ACHN (cell line): ENCODE results near the gene MED22.

ENCODE experiments used
- DNase-seq: peaks from one replicate; pipeline ENCODE4 v3.0.0-alpha.2; 2015
- in situ Hi-C: cut with HindIII; loops from 2 replicates; pipeline ENCODE4 v1.10.0; 2017; ENCODE audit warnings: low sequenced_read_pairs, low pct_ligation_motif_present, low pct_unique_long_range_greater_than_20kb

The MED22 gene

GRCh38 chr9:133360400-133361393 is 12.8 kb upstream of the MED22 start:
- no peak for DNase-seq
- in situ Hi-C loops = no loop called here

GRCh38 chr9:133359399-133360175 is 11.7 kb upstream of the MED22 start:
- DNase-seq = no peak
- in situ Hi-C loops = no loop called here

DNA sequence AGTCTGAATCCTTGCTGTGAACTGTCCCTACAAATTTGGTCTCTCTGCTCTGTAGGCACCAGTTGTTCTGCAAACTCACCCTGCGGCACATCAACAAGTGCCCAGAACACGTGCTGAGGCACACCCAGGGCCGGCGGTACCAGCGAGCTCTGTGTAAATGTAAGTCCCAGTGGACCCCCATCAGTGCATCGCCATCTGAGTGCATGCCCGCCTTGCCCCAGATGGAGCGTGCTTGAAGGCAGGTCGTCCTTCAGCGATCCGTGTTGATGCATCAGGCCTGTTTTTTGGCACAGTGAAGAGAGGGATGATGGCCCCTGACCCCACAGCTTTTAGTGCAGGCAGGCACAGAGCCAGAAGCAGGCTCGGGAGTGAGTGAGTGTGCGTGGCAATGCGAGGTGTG is 9.7 kb upstream of the MED22 start:
- DNase-seq = no peak
- in situ Hi-C loops = no loop called here

DNA sequence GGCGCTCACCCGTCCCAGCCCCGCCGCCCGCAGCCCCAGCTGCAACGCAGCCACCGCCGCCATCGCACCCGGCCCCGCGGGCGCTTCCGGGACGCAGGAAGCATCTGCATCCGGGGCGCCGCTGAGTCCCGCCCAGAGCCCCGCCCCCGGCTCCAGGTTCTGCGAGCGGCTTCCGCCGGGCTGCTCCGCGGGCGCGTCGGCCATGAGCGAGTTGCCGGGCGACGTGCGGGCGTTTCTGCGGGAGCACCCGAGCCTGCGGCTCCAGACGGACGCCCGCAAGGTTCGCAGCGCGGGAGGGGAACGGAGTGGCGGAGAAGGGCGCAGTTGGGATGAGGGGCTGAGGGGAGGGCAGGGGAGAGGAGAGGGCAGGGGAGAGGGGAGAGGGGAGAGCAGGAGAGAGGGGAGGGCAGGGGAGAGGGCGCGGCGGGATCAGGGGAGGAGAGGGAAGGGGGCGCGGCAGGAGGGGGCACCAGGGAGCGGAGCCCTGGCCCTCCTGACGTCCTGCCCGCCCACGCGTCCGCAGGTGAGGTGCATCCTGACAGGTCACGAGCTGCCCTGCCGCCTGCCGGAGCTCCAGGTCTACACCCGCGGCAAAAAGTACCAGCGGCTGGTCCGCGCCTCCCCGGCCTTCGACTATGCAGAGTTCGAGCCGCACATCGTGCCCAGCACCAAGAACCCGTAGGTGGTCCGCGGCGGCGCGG is 8.6 kb upstream of the MED22 start, which contains the start of the genes SURF1 and SURF2:
TSS of gene SURF1 (minus strand) at position 97 of the 701 bp plus-strand sequence. CDS start at position 63, 34 bp downstream.
TSS of gene SURF2 (plus strand) at position 160 of the 701 bp plus-strand sequence. CDS start at position 203, 43 bp downstream.
- peak; percentile 81 for DNase-seq
- in situ Hi-C loops = no loop called here

GRCh38 chr9:133355881-133356357 is 8.0 kb upstream of the MED22 start:
- peak; percentile 11 for DNase-seq

DNA sequence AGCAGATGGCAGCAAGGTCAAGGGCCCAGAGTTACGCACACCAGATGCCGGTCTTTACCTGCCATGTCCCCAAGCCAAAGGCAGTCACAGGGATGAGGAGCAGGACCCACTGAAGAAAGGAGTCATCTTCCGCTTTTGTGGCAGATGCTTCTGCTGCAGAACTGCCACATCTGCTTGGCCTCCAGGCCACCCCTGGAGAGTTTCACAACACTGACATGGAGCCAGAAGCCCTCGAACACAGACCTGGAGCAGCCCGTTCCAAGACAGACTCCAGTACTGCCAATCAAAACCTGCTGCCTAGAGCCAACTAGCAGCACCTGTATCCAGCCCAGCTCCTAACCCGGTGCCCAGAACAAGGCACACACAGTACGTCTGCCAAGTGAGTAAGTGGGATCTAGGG is 6.8 kb upstream of the MED22 start:
- in situ Hi-C loops = no loop called here
- no peak for DNase-seq

More at GRCh38 chr9:133355881-133356357, 8.0 kb upstream of the MED22 start:
- in situ Hi-C loops = no loop called here

GRCh38 chr9:133353548-133353947 is 5.6 kb upstream of the MED22 start:
- no peak for DNase-seq
- in situ Hi-C loops = no loop called here

DNA sequence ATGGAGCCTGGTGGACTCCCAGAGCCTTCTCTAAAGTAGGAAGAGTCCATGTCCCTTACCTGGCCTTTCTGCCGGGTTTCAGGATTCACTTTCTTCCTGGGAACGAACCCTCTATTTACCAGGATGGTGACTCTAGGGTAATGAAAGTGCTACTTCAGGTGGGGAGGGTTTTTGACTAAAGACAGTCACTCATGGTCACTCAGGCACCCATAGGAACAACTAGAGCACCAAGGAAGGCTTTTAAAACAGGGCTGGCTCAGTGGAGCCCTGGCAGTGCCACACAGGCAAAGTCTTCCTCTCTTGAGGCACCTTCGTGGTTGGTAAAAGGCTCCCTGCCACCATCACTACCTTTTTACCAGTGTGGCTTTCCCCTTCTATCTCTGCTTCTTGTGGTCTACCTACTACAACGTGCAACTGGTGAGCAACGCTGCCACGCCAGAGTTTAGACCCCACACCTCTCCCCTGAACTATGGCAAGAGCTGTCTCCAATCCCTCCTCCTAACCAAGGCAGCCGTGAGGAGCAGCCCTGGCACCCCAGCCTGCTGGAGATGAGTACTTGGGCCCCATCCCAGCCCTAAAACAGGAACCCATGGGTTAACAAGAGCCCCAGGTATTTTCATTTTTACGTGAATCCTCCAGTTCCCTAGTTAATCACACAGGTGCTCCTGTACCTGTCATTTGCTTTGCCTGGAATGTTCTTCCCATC is 4.9 kb upstream of the MED22 start:
- in situ Hi-C loops = no loop called here
- DNase-seq = no peak

DNA sequence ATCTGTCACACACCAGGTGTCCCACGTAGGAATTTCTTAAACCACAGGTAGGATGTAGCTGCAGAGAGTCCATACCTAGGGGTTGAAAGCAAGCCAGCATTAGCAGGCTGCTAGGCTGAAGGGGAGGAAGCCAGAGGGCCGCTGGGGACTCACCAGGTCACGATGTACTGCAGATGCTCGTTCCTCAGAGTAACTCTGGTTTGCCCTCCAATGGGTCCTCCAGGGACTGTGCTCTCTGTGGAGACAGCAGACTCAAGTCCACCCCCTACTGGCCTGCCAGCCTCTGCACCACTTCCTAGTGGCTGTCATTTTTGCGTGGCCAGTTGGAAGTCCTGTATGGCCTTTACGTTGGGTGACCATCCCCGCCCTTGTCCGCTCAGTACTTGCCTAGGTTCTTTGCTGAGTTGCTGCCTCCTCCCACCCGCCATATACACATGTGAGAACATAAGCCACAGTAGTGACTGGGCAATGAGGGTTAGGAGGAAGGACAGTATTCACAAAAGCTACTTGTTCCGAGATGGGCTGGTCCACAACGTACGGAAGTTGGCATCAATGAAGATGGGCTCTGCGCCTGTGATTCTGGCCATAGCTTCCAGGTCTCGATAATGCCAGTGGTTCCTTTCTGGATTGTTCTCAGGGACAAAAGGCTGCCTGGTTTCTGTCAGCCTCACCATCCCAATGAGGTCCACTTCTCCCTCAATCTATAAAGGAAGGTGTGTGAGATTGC is 4.1 kb upstream of the MED22 start:
- in situ Hi-C loops = no loop called here

GRCh38 chr9:133351526-133351907 is 3.6 kb upstream of the MED22 start:
- in situ Hi-C loops = no loop called here
- no peak for DNase-seq

More for the DNA sequence above, 4.1 kb upstream of the MED22 start:
- DNase-seq = peak; percentile 59

DNA sequence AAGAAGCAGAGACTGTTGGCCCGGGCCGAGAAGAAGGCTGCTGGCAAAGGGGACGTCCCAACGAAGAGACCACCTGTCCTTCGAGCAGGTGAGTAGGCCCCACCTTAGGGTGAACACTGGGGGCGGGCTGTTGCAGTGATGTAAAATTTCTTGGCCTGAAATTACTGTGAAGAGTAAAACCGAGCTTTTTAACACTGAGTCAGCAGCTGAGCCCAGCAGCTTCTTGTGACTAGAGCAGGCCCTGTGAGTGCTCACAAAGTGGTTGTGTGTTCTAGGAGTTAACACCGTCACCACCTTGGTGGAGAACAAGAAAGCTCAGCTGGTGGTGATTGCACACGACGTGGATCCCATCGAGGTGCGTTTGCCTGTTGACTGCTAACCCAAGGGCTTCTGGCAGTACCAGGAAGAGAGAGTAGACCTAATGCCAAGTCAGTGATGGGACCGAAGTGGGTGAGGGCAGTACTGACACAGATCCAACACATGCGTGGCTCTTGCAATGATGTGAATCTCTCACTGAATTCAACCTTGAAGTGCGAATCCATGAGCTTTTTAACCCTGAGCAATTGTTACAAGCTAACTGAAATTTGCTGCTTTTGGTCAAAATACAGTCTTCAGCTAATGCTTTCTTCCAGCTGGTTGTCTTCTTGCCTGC is 2.2 kb upstream of the MED22 start:
- no peak for DNase-seq
- in situ Hi-C loops = no loop called here

GRCh38 chr9:133348718-133349573 is 1.0 kb upstream of the MED22 start:
- in situ Hi-C loops = no loop called here

GRCh38 chr9:133347515-133347984 is 381 bp downstream of the MED22 start:
- in situ Hi-C loops = no loop called here
- peak; percentile 39 for DNase-seq

More at GRCh38 chr9:133348718-133349573, 1.0 kb upstream of the MED22 start:
- DNase-seq = no peak

GRCh38 chr9:133346021-133346785 is 1.7 kb downstream of the MED22 start:
- no peak for DNase-seq
- in situ Hi-C loops = no loop called here

DNA sequence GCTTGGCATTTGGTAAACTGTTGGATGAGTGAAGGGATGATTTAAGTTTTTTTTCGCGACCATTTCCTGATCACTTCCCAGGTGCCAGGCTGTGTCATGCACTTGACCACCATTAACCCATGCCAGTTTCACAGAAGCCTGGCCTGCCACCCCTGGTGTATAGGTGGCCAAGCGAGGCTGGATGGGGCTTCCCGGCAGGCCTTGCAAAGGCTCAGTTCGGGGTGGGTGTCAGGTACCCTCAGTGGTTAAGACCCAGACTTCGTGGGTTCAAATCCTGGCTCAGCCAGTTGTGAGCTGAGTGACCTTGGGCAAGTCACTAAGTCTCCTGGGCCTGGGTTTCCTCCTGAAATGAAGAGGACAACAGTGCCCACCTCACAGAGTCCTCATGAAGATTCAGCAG is 2.3 kb downstream of the MED22 start:
- DNase-seq = no peak
- in situ Hi-C loops = no loop called here
